MM.1S (cell line): Measurements from ENCODE around the gene BIRC6.

Experiments
- DNase-seq: peaks from one replicate; pipeline ENCODE4 v3.0.0-alpha.2; 2015
- H2AFZ ChIP-seq: fragments of 300-600 bp; sonication (generic); 2 replicates; pipeline ENCODE4 v1.6.0; 2016; ENCODE audit warnings: antibody characterized with exemption, low read length
- H3F3A ChIP-seq: fragments of 300-600 bp; sonication (generic); 2 replicates; pipeline ENCODE4 v1.6.1; 2016; ENCODE audit warnings: mild to moderate bottlenecking, antibody characterized with exemption, low read length, moderate library complexity, mixed read lengths; ENCODE audit not compliant: insufficient read depth
- H3K27ac ChIP-seq: fragments of 300-600 bp; sonication (generic); 2 replicates; pipeline ENCODE4 v1.5.1; 2016; ENCODE audit warnings: mild to moderate bottlenecking, low read length
- H3K27me3 ChIP-seq: fragments of 300-600 bp; sonication (generic); replicated peaks from 2 replicates; pipeline ENCODE4 v1.6.0; 2016; ENCODE audit warnings: low read length; ENCODE audit not compliant: insufficient read depth
- H3K36me3 ChIP-seq: fragments of 300-600 bp; sonication (generic); replicated peaks from 2 replicates; pipeline ENCODE4 v1.6.1; 2016; ENCODE audit warnings: mild to moderate bottlenecking, low read length, mixed read lengths; ENCODE audit not compliant: insufficient read depth
- H3K4me1 ChIP-seq: fragments of 300-600 bp; sonication (generic); 2 replicates; pipeline ENCODE4 v1.6.1; 2016; ENCODE audit warnings: low read length, mixed read lengths
- H3K4me2 ChIP-seq: fragments of 300-600 bp; sonication (generic); 2 replicates; pipeline ENCODE4 v1.6.0; 2016; ENCODE audit warnings: low read depth, low read length
- H3K4me3 ChIP-seq: fragments of 300-600 bp; sonication (generic); 2 replicates; pipeline ENCODE4 v1.5.1; 2016; ENCODE audit warnings: low read length, mixed read lengths
- H3K79me2 ChIP-seq: fragments of 300-600 bp; sonication (generic); 2 replicates; pipeline ENCODE4 v1.6.1; 2016; ENCODE audit warnings: mixed run types, low read length, mixed read lengths
- H3K9ac ChIP-seq: fragments of 300-600 bp; sonication (generic); 2 replicates; pipeline ENCODE4 v1.6.1; 2016; ENCODE audit warnings: low read length, mixed read lengths
- H3K9me2 ChIP-seq: fragments of 300-600 bp; sonication (generic); replicated peaks from 2 replicates; pipeline ENCODE4 v1.6.1; 2016; ENCODE audit warnings: mild to moderate bottlenecking, low read length, mixed read lengths; ENCODE audit not compliant: insufficient read depth
- H3K9me3 ChIP-seq: fragments of 300-600 bp; sonication (generic); replicated peaks from 2 replicates; pipeline ENCODE4 v1.6.1; 2016; ENCODE audit warnings: mild to moderate bottlenecking, low read length, mixed read lengths; ENCODE audit not compliant: insufficient read depth
- H4K20me1 ChIP-seq: fragments of 300-600 bp; sonication (generic); 2 replicates; pipeline ENCODE4 v1.6.1; 2016; ENCODE audit warnings: mild to moderate bottlenecking, low read length, moderate library complexity, mixed read lengths; ENCODE audit not compliant: insufficient read depth
- CTCF ChIP-seq: fragments of 300-600 bp; sonication (generic); IDR thresholded peaks from 2 replicates; pipeline ENCODE4 v1.5.1; 2016; ENCODE audit warnings: antibody characterized with exemption, low read length, mixed read lengths
- EZH2 ChIP-seq: fragments of 300-600 bp; sonication (generic); optimal IDR thresholded peaks from 2 replicates; pipeline ENCODE3; 2017; ENCODE audit warnings: low read depth, mild to moderate bottlenecking, antibody characterized with exemption, low read length, mixed read lengths
- EZH2phosphoT487 ChIP-seq: fragments of 300-600 bp; sonication (generic); IDR thresholded peaks from 2 replicates; pipeline ENCODE4 v1.6.1; 2018; ENCODE audit warnings: antibody characterized with exemption, low read length

The BIRC6 gene

GRCh38 chr2:32399221-32399620, 42.4 kb downstream of the BIRC6 start:
- Histone ChIP-seq H3K4me1 (no peaks in the 10 kb centered on the region), H3K9me3 (no peaks in the 10 kb centered on the region), H3K4me3 (no peak overlapping the region), H3F3A (0 out of 2 replicates have a peak, but pooled peaks cover 5% of the 10 kb centered on the region), H3K27me3 (no peaks in the 10 kb centered on the region), H4K20me1 (no peaks in the 10 kb centered on the region), H3K36me3 (no peaks in the 10 kb centered on the region; the same call in 1 of the 2 replicates), H3K79me2 (no peaks in the 10 kb centered on the region; the same call in 1 of the 2 replicates), H3K9me2 (no peaks in the 10 kb centered on the region), H2AFZ (no peak overlapping the region), H3K4me2 (no peak overlapping the region), H3K9ac (no peak overlapping the region), H3K27ac (no peak overlapping the region)
- TF ChIP-seq CTCF (no peak), EZH2phosphoT487 (no peak), EZH2 (no peak)
- no peak for DNase-seq

GRCh38 chr2:32402091-32402490, 45.3 kb downstream of the BIRC6 start:
- Histone ChIP-seq H2AFZ (no peak overlapping the region), H3K4me1 (no peaks in the 10 kb centered on the region), H3K9ac (no peak overlapping the region), H3K27me3 (no peaks in the 10 kb centered on the region), H3K4me3 (no peak overlapping the region), H3K36me3 (peaks cover 5% of the 10 kb centered on the region; the same call in 1 of the 2 replicates), H3K27ac (no peak overlapping the region), H3K79me2 (peaks cover 6% of the 10 kb centered on the region; the same call in 1 of the 2 replicates), H4K20me1 (no peaks in the 10 kb centered on the region), H3K9me3 (no peaks in the 10 kb centered on the region), H3K9me2 (no peaks in the 10 kb centered on the region), H3K4me2 (no peak overlapping the region), H3F3A (0 out of 2 replicates have a peak, but pooled peaks cover 5% of the 10 kb centered on the region)
- no peak for DNase-seq
- TF ChIP-seq EZH2phosphoT487 (no peak), EZH2 (no peak), CTCF (no peak)

DNA sequence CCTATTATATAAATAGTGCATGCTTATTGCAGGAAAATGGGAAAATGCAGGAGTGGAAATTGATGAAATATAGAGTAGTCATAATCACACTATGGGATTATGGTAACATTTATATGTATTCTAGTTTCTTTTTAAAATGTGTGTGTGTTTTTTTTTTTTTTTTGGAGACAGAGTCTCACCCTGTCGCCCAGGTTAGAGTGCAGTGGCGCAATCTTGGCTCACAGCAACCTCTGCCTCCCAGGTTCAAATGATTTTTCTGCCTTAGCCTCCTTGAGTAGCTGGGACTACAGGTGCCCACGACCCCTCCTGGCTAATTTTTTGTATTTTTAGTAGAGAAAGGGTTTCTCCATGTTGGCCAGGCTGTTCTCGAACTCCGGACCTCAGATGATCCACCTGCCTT, 47.0 kb downstream of the BIRC6 start:
- Histone ChIP-seq H3K4me2 (no peak overlapping the region), H4K20me1 (no peaks in the 10 kb centered on the region), H3K79me2 (peaks cover 6% of the 10 kb centered on the region; the same call in 1 of the 2 replicates), H3F3A (no peaks in the 10 kb centered on the region), H3K27me3 (no peaks in the 10 kb centered on the region), H3K27ac (no peak overlapping the region), H3K9me2 (no peaks in the 10 kb centered on the region), H3K4me3 (no peak overlapping the region), H3K9me3 (no peaks in the 10 kb centered on the region), H3K36me3 (peaks cover 5% of the 10 kb centered on the region; the same call in 1 of the 2 replicates), H3K4me1 (no peaks in the 10 kb centered on the region), H3K9ac (no peak overlapping the region), H2AFZ (no peak overlapping the region)
- TF ChIP-seq EZH2 (no peak), CTCF (no peak)
- DNase-seq, result no peak
